GM19467 (cell line): ENCODE results near the gene NXNL1.

Experiments used
- ATAC-seq: cut with Tn5 transposase; IDR thresholded peaks from one replicate; pipeline ENCODE4 v1.9.1; 2021; ENCODE audit warnings: mild to moderate bottlenecking, moderate library complexity; ENCODE audit not compliant: unreplicated experiment

The NXNL1 gene

DNA sequence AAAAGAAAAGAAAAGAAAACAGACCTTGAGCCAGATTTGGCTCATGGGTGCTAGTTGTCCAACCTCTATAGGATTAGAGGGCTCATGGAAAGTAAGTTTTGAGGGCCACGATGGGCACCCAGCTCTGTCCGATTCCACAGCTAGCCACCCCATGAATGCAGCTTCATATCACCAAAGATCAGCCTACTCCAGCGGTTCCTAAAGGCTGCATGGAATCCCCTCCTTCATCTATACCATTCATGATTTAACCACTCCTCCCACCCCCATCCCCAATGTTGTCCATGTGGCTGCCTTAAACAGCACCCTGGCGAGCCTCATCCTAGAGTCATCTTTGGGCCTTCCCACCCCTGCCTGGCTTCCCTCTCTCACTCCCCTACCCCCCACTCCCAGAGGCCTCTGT is 38.8 kb downstream of the NXNL1 start:
- no peak for ATAC-seq

DNA sequence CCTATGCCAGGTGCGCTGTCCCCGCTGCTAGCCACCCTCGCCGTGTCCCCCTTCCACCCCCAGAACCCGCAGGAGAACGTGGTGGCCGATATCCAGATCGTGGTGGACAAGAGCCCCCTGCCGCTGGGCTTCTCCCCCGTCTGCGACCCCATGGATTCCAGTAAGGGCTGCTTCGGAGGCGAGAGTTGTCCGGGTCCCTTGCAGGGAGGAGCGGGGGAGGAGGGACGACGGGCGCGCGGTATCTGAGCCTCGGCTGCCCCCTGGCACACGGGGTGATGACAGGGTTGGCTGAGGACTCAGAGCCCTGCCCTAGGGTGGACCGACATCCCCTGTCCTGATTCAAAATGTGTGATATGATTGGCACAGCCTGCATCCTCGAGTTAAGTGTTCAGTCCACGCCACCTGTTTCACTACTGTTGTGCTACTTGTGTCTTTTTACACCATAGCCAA is 40.2 kb downstream of the NXNL1 start:
- no peak for ATAC-seq

DNA sequence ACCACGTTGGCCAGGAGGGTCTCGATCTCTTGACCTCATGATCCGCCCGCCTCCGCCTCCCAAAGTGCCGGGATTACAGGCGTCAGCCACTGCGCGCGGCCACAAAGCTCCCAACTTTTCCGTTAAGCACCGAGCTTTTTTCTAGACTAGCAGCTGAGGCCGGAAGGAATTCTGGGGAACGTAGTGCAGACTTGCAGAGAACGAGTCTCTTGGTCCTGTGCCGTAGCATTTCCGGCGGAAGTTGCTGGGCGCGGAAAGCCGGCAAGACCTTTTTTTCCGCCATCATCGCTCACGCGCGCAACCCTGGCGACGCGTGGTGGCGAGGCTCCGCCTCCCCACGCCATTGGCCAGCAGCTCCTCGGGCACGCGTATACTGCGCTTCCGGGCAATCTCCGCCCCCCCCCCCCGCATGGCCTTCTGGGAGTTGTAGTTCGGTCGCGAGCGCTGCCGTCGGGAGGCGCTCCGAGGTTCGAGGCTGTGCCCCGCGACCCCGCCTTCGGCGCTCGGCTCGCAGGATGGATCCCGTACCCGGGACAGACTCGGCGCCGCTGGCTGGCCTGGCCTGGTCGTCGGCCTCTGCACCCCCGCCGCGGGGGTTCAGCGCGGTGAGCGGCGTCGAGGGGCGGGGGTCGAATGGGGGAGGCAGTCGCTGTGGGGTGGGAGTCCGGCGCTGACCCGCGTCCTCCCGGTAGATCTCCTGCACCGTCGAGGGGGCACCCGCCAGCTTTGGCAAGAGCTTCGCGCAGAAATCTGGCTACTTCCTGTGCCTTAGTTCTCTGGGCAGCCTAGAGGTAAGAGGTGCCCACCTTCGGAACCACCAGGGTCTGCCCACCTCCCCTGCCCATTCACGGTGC is 40.9 kb downstream of the NXNL1 start, which contains the start of gene MVB12A:
Gene MVB12A (plus strand): TSS at position 427 of the 854 bp plus-strand sequence. CDS start 89 bp downstream, at position 516.
- peak; percentile 82 for ATAC-seq

DNA sequence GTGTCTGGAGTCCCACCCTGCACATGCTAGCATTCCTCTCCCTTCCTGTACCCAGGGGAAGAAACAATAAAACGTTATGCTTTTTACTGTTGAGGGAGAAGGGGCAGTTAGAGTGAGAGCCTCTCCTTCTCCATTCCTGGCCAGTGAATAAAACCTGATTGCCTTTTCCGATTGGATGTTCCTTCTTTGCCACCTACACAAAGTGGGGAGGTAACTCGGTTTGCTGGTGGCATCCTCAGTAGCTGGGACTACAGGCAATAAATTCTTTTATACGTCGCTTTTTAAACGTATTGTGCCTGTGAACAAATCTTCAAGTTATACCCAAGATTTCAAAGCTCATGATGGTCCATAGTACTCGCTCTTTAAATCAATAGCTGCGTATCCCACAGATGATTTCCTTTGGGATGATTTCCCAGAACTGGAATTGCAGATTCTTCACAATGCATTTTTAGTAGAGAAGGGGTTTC is 41.5 kb downstream of the NXNL1 start:
- ATAC-seq: no peak

DNA sequence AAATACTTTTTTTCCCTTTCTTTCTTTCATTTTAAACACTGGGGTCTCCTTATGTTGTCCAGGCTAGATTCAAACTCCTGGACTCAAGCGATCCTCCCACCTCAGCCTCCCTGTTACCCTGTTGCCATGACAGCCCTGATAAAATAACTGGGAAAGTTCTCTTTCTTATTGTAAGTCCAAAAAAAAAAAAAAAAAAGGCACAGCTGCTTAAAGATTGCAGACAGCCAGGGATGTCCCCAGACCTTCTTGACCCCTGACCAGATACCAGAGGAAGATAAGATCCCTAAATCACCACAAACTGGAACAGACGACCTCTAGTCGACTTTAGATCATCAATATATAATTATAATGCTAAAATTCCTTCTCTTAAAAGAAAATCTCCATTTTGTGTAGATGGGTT is 42.0 kb downstream of the NXNL1 start:
- no peak for ATAC-seq

DNA sequence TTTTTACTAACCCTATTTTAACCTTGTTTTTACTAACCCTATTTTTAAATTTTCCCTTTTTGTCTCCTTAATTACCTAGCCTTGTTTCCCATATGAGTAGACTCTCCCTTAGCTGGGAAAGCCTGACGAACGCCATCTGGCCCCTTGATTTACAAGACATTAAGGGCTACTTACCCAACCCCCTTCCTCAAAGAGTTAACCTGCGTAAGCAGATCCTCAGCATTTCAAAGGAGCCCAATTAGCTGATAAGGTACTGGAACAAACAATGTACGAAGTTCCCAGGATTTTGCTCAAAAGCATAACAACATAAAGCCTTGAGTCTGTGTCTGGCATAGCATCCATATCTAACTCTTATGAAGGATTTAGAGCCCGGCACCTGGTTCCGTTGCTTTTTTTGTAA is 45.6 kb downstream of the NXNL1 start:
- ATAC-seq: no peak

DNA sequence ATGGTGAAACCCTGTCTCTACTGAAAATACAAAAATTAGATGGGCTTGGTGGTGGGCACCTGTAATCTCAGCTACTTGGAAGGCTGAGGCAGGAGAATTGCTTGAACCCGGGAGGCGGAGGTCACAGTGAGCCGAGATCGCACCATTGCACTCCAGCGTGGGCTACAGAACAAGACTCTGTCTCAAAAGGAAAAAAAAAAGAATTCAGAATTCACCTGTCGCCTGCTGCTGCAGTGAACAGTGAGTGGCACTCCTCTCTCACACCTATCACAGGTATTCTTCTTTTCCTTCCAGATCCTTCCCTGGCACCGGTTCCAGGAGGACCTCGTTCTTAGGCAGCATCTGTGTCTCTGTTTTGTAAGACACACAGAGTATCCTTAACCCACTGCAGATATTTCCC is 46.6 kb downstream of the NXNL1 start:
- ATAC-seq: no peak

DNA sequence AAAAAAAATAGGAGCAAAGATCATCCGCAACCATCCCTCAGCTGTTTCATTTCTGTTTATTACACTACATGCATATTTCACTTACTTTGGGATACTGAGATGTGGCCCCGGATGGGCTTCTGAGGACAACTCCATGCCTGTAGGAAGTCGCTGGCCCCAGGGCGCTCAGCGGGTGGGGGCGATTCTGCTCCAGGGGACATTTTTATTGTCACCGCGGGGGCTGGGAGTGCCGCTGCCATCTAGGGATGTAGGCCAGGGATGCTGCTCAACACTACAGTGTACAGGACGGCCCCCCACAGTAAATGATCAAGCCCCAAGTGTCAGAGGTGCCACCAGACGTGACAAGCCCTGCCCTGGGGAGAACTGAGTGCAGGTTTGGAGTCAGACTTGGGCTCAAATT is 48.9 kb downstream of the NXNL1 start:
- no peak for ATAC-seq

DNA sequence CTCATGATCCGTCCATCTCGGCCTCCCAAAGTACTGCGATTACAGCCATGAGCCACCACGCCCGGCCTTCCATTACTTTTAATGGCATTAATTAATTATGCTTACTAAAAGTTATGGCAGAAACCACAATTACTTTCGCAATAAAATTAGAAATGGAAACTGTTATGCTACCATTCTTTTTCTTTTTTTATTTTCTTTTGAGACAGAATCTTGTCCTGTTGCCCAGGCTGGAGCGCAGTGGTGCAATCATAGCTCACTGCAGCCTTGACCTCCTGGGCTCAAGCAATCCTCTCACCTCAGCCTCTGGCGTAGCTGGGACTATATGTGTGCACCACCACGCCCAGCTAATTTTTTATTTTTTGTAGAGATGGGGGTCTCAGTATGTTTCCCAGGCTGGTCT is 50.7 kb downstream of the NXNL1 start:
- ATAC-seq: no peak

DNA sequence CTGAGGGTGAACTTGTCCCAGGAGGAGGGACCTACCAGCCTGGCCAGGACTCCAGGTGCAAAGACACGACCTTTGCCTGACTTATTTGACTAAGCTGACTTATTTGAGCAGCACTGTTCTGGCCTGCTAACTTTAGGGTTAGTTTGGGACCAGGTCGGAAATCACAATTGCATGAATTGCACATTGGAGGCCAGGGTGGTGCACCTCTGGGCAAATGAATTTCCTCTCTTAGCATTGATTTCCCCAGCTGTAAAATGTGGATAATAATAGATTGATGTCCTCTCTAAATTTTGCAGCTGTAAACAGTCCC is 53.9 kb downstream of the NXNL1 start:
- no peak for ATAC-seq

DNA sequence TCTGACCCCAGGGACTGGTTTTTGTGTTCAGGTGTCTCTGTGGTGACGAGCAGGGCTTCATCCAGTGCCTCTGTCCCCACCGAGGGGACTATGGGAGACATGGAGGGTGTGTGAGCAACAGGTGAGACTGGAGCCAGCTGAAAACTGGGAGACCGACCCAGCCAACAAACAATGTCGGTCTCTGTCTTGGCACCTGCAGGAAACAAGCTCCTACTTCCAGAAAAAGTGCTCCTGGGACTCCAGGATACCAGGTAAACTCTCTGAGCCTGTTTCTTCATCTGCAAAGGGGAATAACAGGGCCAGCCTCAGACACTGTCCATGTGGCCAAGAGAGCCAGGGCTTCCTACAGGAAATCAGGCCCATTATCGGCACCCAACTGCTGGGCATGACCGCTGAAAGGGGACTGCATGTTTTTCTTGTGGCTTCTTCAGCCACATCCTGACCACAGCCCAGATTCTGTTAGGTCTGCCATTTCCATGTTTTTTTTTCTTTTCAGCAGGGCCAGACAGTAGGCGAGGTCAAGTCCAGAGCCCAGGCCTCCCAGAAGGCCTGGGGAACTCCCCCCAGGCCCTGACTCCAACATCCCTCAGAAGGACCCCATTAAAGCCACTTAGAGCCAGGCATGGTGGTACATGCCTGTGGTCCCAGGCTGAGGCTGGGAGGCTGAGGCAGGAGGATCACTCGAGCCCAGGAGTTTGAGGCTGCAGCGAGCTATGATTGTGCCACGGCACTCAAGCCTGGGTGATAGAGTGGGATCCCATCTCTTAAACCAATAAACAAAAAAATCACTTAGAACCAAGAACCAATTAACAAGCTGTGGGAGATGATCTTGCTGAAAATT is 54.5 kb downstream of the NXNL1 start:
- ATAC-seq: peak; percentile 19
